OCI-LY1 (cell line): ENCODE results near the gene C3orf70.

Experiments used
- H2AFZ ChIP-seq: fragments of 200-600 bp; sonication (generic), shearing (Covaris generic); 2 replicates; pipeline ENCODE4 v1.6.0; 2014; ENCODE audit warnings: antibody characterized with exemption, mild to moderate bottlenecking, low read length
- H3F3A ChIP-seq: fragments of 200-600 bp; sonication (generic), shearing (Covaris generic); 2 replicates; pipeline ENCODE4 v1.6.0; 2014; ENCODE audit warnings: mild to moderate bottlenecking, antibody characterized with exemption, low read length, moderate library complexity; ENCODE audit not compliant: insufficient read depth
- H3K27ac ChIP-seq: fragments of 200-600 bp; sonication (generic); 2 replicates; pipeline ENCODE4 v1.5.1; 2014; ENCODE audit warnings: low read length, mixed run types, mild to moderate bottlenecking, low read depth; ENCODE audit not compliant: poor library complexity, severe bottlenecking
- H3K27me3 ChIP-seq: fragments of 200-600 bp; sonication (generic); 2 replicates; pipeline ENCODE4 v1.6.0; 2014; ENCODE audit warnings: antibody characterized with exemption, mild to moderate bottlenecking, low read length, moderate library complexity; ENCODE audit not compliant: insufficient read depth
- H3K36me3 ChIP-seq: fragments of 200-600 bp; sonication (generic); 2 replicates; pipeline ENCODE4 v1.6.1; 2014; ENCODE audit warnings: mild to moderate bottlenecking, antibody characterized with exemption, low read length, moderate library complexity, mixed read lengths; ENCODE audit not compliant: insufficient read depth
- H3K4me1 ChIP-seq: fragments of 200-600 bp; sonication (generic); 2 replicates; pipeline ENCODE4 v1.5.1; 2014; ENCODE audit warnings: mild to moderate bottlenecking, low read length, moderate library complexity; ENCODE audit not compliant: insufficient read depth, severe bottlenecking
- H3K4me2 ChIP-seq: fragments of 200-600 bp; sonication (generic), shearing (Covaris generic); 2 replicates; pipeline ENCODE4 v1.6.1; 2014; ENCODE audit warnings: low read length
- H3K4me3 ChIP-seq: fragments of 200-600 bp; sonication (generic); 2 replicates; pipeline ENCODE4 v1.5.1; 2014; ENCODE audit warnings: low read length, low read depth, mild to moderate bottlenecking, mixed read lengths; ENCODE audit not compliant: poor library complexity, severe bottlenecking
- H3K79me2 ChIP-seq: fragments of 200-600 bp; shearing (Covaris generic); 2 replicates; pipeline ENCODE4 v1.6.1; 2016; ENCODE audit warnings: mixed run types, low read length, mixed read lengths; ENCODE audit not compliant: insufficient read depth
- H3K9ac ChIP-seq: fragments of 200-600 bp; sonication (generic), shearing (Covaris generic); 2 replicates; pipeline ENCODE4 v1.6.1; 2014; ENCODE audit warnings: mild to moderate bottlenecking, low read length, mixed read lengths
- H3K9me2 ChIP-seq: fragments of 200-600 bp; sonication (generic), shearing (Covaris generic); 2 replicates; pipeline ENCODE4 v1.6.1; 2014; ENCODE audit warnings: low read depth, mild to moderate bottlenecking, low read length, mixed read lengths
- H3K9me3 ChIP-seq: fragments of 200-600 bp; shearing (Covaris generic); 2 replicates; pipeline ENCODE4 v1.6.1; 2014; ENCODE audit warnings: low read length, mixed read lengths
- H4K20me1 ChIP-seq: fragments of 200-600 bp; sonication (generic), shearing (Covaris generic); 2 replicates; pipeline ENCODE4 v1.6.0; 2016; ENCODE audit warnings: mild to moderate bottlenecking, low read length; ENCODE audit not compliant: insufficient read depth
- EZH2 ChIP-seq: fragments of 200-600 bp; sonication (generic), shearing (Covaris generic); IDR thresholded peaks from 2 replicates; pipeline ENCODE4 v1.8.0; 2017; ENCODE audit warnings: borderline replicate concordance, mixed run types, mild to moderate bottlenecking, antibody characterized with exemption, low read length, moderate library complexity, mixed read lengths
- TF ChIP-seq, protein P1 (sequence below): fragments of 200-600 bp; sonication (generic), shearing (Covaris generic); IDR thresholded peaks from 2 replicates; pipeline ENCODE4 v1.5.1; 2017; ENCODE audit warnings: mild to moderate bottlenecking, antibody characterized with exemption, low read length, moderate library complexity, mixed read lengths

C3orf70 gene

GRCh38 chr3:185187391-185187790 lies 34.5 kb upstream of the C3orf70 start:
- Histone ChIP-seq H3K9ac (no peak overlapping the region), H3K27ac (no peak overlapping the region), H3K36me3 (no peaks in the 10 kb centered on the region), H3F3A (no peaks in the 10 kb centered on the region), H3K4me2 (no peak overlapping the region), H3K9me2 (no peaks in the 10 kb centered on the region), H3K79me2 (no peaks in the 10 kb centered on the region), H3K4me1 (no peaks in the 10 kb centered on the region), H3K27me3 (no peaks in the 10 kb centered on the region), H2AFZ (no peak overlapping the region), H3K4me3 (no peak overlapping the region), H3K9me3 (no peaks in the 10 kb centered on the region), H4K20me1 (no peaks in the 10 kb centered on the region)
- no peak for TF ChIP-seq EZH2
- TF ChIP-seq, protein P1, sequence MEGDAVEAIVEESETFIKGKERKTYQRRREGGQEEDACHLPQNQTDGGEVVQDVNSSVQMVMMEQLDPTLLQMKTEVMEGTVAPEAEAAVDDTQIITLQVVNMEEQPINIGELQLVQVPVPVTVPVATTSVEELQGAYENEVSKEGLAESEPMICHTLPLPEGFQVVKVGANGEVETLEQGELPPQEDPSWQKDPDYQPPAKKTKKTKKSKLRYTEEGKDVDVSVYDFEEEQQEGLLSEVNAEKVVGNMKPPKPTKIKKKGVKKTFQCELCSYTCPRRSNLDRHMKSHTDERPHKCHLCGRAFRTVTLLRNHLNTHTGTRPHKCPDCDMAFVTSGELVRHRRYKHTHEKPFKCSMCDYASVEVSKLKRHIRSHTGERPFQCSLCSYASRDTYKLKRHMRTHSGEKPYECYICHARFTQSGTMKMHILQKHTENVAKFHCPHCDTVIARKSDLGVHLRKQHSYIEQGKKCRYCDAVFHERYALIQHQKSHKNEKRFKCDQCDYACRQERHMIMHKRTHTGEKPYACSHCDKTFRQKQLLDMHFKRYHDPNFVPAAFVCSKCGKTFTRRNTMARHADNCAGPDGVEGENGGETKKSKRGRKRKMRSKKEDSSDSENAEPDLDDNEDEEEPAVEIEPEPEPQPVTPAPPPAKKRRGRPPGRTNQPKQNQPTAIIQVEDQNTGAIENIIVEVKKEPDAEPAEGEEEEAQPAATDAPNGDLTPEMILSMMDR: no peak

DNA sequence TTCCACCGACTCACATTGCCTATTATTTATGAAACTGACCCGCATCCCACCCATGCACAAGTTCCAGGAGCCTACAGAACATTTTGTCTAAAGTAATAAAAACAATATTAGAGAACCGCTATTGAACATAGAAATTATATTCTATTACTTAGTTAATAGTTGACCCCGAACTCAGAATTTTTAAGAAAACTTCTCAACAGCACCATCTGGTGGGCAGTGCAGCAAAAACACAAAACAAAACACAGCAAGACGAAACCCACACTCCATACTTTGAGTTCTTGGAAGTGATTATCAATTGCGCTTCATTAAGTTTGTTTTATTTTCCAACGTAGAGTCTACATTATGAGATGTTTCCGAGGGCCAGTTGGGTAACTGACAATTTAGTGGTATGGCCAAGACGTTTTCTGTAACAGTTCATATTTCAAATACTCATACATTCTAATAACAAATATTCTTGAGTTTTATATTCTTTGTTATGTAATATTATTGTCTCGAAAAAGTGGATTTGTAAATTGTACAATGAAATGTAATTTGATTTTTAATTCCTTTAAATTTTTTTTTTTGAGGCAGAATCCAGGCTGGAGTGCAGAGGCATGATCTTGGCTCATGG lies 24.0 kb upstream of the C3orf70 start:
- Histone ChIP-seq H3K9me3 (no peaks in the 10 kb centered on the region), H3K9ac (no peak overlapping the region), H3K4me3 (no peak overlapping the region), H3K4me2 (no peak overlapping the region), H3K9me2 (no peaks in the 10 kb centered on the region), H3K4me1 (peaks cover 11% of the 10 kb centered on the region), H3F3A (no peaks in the 10 kb centered on the region), H3K27ac (no peak overlapping the region), H3K79me2 (no peaks in the 10 kb centered on the region), H4K20me1 (no peaks in the 10 kb centered on the region), H3K27me3 (no peaks in the 10 kb centered on the region), H3K36me3 (no peaks in the 10 kb centered on the region), H2AFZ (no peak overlapping the region)
- TF ChIP-seq, protein P1: peak; percentile 92
- no peak for TF ChIP-seq EZH2

- Histone ChIP-seq H3K9me3 (no peaks in the 10 kb centered on the region), H3K79me2 (no peaks in the 10 kb centered on the region), H4K20me1 (no peaks in the 10 kb centered on the region), H3K4me2 (peak overlapping the region; percentile 47; the same call in 1 of the 2 replicates), H3K27me3 (no peaks in the 10 kb centered on the region), H3K4me3 (peak overlapping the region; percentile 7), H3K9me2 (no peaks in the 10 kb centered on the region), H3K4me1 (peaks cover 11% of the 10 kb centered on the region), H3K36me3 (no peaks in the 10 kb centered on the region), H3K27ac (no peak overlapping the region), H3F3A (no peaks in the 10 kb centered on the region), H2AFZ (no peak overlapping the region; the same call in 1 of the 2 replicates), H3K9ac (peak overlapping the region; percentile 1; the same call in 1 of the 2 replicates)
- TF ChIP-seq EZH2: no peak
- TF ChIP-seq, protein P1: no peak
Observed at GRCh38 chr3:185175370-185175987, 22.6 kb upstream of the C3orf70 start.
